AG10803 (cell line): ENCODE results near the gene COL6A2.
"Not testable (repeated sequence)": the region's sequence is repeated elsewhere in the genome, so short reads cannot be mapped to it uniquely, and the experiment has no call there.

Experiments
- DNase-seq: peaks from one replicate; pipeline ENCODE4 v3.0.0; 2010; ENCODE audit warnings: low read depth
- H3K4me3 ChIP-seq: 2 replicates; pipeline ENCODE4 v1.5.1; 2011; ENCODE audit warnings: mild to moderate bottlenecking, low read length, control low read depth
- TF ChIP-seq, protein P1 (sequence below): conservative IDR thresholded peaks from 2 replicates; pipeline ENCODE4 v1.5.1; 2011; ENCODE audit warnings: mild to moderate bottlenecking, low read length, control low read depth, inconsistent platforms

COL6A2 gene

DNA sequence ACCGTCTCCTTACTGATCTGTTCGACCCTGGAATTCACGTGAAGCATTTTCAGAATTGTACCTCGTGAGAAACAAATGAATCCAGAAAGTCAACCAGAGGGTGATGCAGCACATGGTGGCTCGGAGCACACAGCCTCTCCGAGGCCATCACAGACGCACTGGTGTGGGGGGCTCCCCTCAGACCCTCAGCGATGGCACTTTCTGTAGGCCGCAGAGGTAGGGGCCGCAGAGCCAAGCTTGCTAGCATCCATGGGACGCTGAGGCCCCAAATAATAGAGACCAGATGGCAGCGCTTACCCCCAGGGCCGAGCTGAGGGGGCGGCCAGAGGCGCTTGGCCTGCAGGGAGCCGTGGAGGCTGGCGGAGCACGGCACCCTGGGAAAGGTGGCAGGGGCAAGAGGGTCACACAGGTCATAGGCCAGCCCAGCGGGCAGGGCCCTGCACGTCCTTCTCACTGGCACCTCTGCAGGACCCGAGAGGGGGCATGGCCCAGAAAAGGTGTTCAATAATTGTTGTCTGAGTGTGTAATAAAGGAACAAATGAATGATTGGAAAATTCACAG, 28.1 kb upstream of the COL6A2 start:
- TF ChIP-seq, protein P1, sequence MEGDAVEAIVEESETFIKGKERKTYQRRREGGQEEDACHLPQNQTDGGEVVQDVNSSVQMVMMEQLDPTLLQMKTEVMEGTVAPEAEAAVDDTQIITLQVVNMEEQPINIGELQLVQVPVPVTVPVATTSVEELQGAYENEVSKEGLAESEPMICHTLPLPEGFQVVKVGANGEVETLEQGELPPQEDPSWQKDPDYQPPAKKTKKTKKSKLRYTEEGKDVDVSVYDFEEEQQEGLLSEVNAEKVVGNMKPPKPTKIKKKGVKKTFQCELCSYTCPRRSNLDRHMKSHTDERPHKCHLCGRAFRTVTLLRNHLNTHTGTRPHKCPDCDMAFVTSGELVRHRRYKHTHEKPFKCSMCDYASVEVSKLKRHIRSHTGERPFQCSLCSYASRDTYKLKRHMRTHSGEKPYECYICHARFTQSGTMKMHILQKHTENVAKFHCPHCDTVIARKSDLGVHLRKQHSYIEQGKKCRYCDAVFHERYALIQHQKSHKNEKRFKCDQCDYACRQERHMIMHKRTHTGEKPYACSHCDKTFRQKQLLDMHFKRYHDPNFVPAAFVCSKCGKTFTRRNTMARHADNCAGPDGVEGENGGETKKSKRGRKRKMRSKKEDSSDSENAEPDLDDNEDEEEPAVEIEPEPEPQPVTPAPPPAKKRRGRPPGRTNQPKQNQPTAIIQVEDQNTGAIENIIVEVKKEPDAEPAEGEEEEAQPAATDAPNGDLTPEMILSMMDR = no peak
- DNase-seq = no peak

DNA sequence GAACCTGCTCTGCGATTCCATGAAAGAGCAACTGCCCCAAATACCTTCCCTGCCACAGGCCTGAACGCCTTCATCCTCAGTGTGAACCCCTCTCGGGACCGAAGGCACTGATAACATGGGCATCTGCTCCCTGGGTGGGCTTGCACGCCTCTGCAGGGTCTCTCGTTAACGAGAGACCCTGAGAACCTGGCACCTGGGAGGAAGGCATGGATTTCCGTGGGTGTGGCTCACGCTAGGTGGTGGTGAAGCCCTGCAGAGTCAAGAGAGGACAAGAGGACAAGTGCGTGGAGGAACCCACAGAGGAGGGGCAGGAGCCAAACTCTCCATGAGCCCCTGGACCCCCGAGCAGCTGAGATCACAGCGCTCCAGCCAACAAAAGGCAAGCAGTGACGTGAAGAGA, 26.8 kb upstream of the COL6A2 start:
- H3K4me3 ChIP-seq = no peak overlapping the region
- DNase-seq = no peak
- TF ChIP-seq, protein P1 = no peak

More for the DNA sequence above, 28.1 kb upstream of the COL6A2 start:
- H3K4me3 ChIP-seq = no peak overlapping the region

DNA sequence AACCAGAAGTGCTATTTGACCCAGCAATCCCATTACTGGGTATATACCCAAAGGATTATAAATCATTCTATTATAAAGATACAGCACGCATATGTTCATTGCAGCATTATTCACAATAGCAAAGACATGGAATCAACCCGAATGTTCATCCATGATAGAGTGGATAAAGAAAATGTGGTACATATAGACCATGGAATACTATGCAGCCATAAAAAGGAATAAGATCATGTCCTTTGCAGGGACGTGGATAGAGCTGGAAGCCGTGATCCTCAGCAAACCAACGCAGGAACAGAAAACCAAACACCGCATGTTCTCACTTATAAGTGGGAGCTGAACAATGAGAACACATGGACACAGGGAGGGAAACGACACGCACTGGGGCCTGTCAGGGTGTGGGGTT, 21.2 kb upstream of the COL6A2 start:
- DNase-seq, H3K4me3 ChIP-seq: not testable (repeated sequence)

DNA sequence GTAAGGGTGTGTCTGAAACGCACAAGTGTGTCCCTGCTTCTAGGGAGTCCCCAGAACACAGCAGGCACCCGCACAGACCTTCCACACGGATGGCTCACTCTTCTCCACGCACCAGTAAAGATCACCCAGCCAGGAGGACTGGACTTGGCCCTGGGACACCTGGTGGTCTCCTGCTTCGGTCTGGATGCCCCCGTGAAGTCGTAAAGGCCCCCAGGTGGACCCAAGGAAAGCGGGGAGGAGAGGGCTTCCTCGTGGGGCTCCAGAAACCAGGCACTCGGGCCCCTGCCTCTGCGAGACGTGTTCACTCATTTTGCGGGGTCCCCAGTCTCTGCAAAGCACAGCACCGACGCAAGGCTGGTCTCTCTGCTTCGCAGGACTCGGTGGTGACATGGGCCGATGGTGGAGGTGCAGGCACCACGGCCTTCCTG, 20.2 kb upstream of the COL6A2 start:
- TF ChIP-seq, protein P1 = no peak
- no peak overlapping the region for H3K4me3 ChIP-seq
- DNase-seq = no peak

DNA sequence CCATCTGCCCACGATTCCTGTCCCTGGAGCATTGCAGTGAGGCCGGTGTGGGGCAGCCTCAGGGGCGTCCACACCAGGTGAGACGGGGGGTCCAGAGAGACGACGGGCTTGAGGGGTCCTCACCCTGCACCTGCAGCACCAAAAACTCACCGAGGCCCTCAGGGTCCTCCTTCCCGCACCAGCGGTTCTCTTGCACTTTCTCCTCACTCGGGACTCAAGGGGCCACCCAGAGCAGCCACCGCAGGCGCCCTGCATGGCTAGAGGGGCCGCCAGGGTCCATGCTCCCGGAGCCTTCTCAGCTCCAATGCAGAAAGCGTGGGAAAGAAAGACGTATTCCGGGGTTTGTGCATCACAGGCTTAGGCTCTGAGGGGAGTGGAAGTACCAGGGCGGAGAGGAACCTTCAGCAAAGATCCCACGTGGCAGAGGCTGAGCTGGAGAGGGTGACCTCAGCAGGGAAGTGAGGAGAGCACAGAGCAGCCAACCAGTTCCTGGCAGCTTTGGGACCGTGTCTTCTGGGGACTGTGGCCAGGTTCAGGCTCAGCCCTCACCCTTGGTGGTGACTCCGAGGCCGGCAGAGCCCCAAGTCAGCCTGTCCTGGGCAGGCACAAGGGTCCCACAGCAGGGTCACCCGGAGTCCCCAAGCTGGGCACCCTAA, 19.5 kb upstream of the COL6A2 start:
- DNase-seq = peak; percentile 75
- no peak overlapping the region for H3K4me3 ChIP-seq
- TF ChIP-seq, protein P1 = no peak

DNA sequence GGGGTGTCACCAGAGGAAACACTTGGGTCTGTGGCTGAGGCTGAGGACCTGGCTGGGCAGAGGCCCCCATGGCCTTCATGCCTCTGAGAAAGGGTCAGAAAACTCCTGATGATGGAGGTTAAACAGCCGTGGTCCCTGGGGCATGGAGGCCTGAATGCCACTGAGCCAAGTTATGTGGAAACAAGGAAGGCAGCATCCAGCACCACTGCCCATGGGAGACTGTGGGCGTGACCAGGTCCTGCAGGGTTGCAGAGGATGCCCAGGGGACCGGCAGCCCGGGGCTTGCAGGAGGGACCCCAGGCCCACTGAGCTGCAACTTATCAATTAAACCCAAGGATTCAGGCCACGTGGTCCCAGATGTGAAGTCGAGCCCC, 18.9 kb upstream of the COL6A2 start:
- TF ChIP-seq, protein P1 = no peak
- no peak overlapping the region for H3K4me3 ChIP-seq
- DNase-seq = peak; percentile 63

DNA sequence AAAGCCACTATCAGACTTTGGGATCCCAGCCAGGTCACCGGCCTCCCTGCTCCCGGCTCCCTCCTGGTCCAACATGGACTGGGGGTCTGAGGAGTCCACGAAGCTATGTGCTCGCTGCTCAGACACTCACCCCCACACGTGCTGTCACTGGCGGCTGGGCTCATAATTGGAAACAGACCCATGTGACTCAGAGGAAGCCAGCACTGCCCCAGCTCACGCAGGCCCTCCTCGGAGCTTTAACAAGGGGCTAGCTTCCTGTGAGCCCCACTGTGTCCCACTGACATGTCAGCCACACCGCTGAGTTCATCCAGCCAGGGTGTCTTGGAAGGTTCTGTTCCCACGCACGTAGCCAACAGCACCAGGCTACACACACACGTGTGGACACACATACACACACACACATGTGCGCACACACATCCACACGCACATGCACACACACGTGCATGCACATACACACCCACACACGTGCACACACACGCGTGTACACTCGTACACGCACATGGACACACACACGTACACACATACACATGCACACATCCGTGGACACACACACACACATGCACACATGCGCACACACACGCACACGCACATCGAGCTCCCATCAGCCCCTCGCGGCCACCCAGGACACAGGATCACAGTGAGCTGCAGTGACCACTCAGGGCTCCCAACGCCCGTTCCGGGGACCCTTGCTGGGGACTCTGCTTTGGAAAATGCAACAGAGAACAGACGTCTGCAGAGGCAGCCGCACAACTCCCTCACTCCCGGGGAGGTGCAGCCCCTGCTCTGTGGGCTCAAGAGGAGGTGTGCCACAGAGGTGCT, 18.4 kb upstream of the COL6A2 start:
- TF ChIP-seq, protein P1 = no peak
- H3K4me3 ChIP-seq = no peak overlapping the region
- DNase-seq = peak; percentile 95
